Measurements from ENCODE around the gene RELB. TPM values are rescaled to one million over a fixed set of nuclear protein-coding genes. Genes with fewer than 3 reads are reported as not detected.

RELB gene
- total and polyA plus RNA-seq, 9 of the 15 experiments (the other 6 are each of a cell fraction or from before 2014, with no cell fraction given) = 0.15 to 1.1 (median 0.28) TPM; not detected in 2

GRCh38 chr19:45010306-45010705, 9.0 kb downstream of the RELB start:
- Histone ChIP-seq H3K27me3 (ENCODE audit: control insufficient read depth in 2 of 2, insufficient read depth in 2 of 2, low read length in 2 of 2) (no peaks in the 10 kb centered on the region), H3K79me2 (ENCODE audit: control insufficient read depth, insufficient read depth, low read length) (no peaks in the 10 kb centered on the region), H2AFZ (ENCODE audit: low read depth, low read length) (peak overlapping the region; percentile 88), H3K4me1 (replicated peaks in 1 of 2; ENCODE audit: control insufficient read depth in 2 of 2, insufficient read depth in 2 of 2, low read length in 2 of 2) (peaks cover 12 to 16% of the 10 kb centered on the region in 2 experiments), H4K20me1 (replicated peaks; ENCODE audit: control insufficient read depth, insufficient read depth, low read length) (no peaks in the 10 kb centered on the region), H3K9me3 (replicated peaks; ENCODE audit: control insufficient read depth, insufficient read depth, low read depth, low read length) (no peaks in the 10 kb centered on the region), H3K27ac (ENCODE audit: extremely low read depth, low read depth, low read length) (peak overlapping the region; percentile 70; the same call in 2 of the 3 replicates), H3K4me3 (no peak overlapping the region), H3K9ac (ENCODE audit: insufficient read depth in 1 of 2, low read depth in 2 of 2, low read length in 2 of 2) (0 out of 4 replicates have a peak overlapping the region, but pooled peaks of 1 of the 2 experiments have one; percentile 43), H3K4me2 (ENCODE audit: insufficient read depth, low read length) (peak overlapping the region; percentile 63), H3K9me1 (ENCODE audit: control insufficient read depth, insufficient read depth, low read length) (no peaks in the 10 kb centered on the region), H3K36me3 (ENCODE audit: control insufficient read depth, insufficient read depth, low read length) (no peaks in the 10 kb centered on the region)
- in situ Hi-C loops (cut with MboI) = no loop called here
- DNase-seq (ENCODE audit: extremely low read depth in 1 of 4, low spot score in 3 of 4) (peak in 2 of 4 experiments; percentile 72 to 74), ATAC-seq (peak; percentile 84), FAIRE-seq (peak; percentile 79)
- intact Hi-C loops (cut with micrococcal nuclease) = loop anchor here (10.0 kb wide), 2 partner anchors 234 to 324 kb away; partner anchors contain the start of gene EXOC3L2
- ChIA-PET POLR2A (interaction anchor here (0.6 to 1.4 kb wide), 6 partner anchors 8 to 394 kb away, joined by 3 read pairs; partner anchors contain the start of gene CLASRP), CTCF (ENCODE audit: low intra/inter-chr PET ratio) (no interaction called here)
- 2% methylated on average over 5 of the region's 6 CpGs for WGBS (ENCODE audit: insufficient coverage, low coverage, missing lambda C conversion rate)
- BruUV-seq (replicated peaks) = no TSS peak
- TF ChIP-seq GATA2 (CRISPR knock-in tag; IDR thresholded peaks at IDR 0.05) = peak; percentile 80
- TF ChIP-seq L3MBTL2 (IDR thresholded peaks at IDR 0.05) = peak; percentile 36; the same call in 1 of the 2 replicates
- TF ChIP-seq, protein P1, sequence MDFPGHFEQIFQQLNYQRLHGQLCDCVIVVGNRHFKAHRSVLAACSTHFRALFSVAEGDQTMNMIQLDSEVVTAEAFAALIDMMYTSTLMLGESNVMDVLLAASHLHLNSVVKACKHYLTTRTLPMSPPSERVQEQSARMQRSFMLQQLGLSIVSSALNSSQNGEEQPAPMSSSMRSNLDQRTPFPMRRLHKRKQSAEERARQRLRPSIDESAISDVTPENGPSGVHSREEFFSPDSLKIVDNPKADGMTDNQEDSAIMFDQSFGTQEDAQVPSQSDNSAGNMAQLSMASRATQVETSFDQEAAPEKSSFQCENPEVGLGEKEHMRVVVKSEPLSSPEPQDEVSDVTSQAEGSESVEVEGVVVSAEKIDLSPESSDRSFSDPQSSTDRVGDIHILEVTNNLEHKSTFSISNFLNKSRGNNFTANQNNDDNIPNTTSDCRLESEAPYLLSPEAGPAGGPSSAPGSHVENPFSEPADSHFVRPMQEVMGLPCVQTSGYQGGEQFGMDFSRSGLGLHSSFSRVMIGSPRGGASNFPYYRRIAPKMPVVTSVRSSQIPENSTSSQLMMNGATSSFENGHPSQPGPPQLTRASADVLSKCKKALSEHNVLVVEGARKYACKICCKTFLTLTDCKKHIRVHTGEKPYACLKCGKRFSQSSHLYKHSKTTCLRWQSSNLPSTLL (IDR thresholded peaks at IDR 0.05) = no peak
- peak; percentile 71 for TF ChIP-seq CBFA2T3 (IDR thresholded peaks at IDR 0.05)
- peak; percentile 48; the same call in 1 of the 2 replicates for TF ChIP-seq SMARCA4 (IDR thresholded peaks at IDR 0.05)
- TF ChIP-seq CSDE1 (IDR thresholded peaks at IDR 0.05) = no peak
- peak in 1 of 2 experiments; percentile 58; a peak in 2 of 4 replicates for TF ChIP-seq RCOR1 (IDR thresholded peaks at IDR 0.05; ENCODE audit: borderline replicate concordance in 1 of 2, low read depth in 2 of 2, low read length in 2 of 2)
- TF ChIP-seq RNF2 (IDR thresholded peaks at IDR 0.05) = no peak
- TF ChIP-seq RAD21 (CRISPR knock-in tag; conservative IDR thresholded peaks at IDR 0.05 in 1 of 2, IDR thresholded peaks at IDR 0.05 in 1 of 2) = 0 out of 4 replicates have a peak, but pooled peaks of 1 of the 2 experiments have one; percentile 5
- peak; percentile 79 for TF ChIP-seq MECOM (CRISPR knock-in tag; IDR thresholded peaks at IDR 0.05)
- peak; percentile 65 for TF ChIP-seq ARID1B (IDR thresholded peaks at IDR 0.05)
- TF ChIP-seq ZFX (CRISPR knock-in tag; IDR thresholded peaks at IDR 0.05) = no peak
- TF ChIP-seq DPF2 (IDR thresholded peaks at IDR 0.05) = peak; percentile 65; the same call in 1 of the 2 replicates
- peak; percentile 30; the same call in 1 of the 2 replicates for TF ChIP-seq TCF3 (CRISPR knock-in tag; IDR thresholded peaks at IDR 0.05)
- no peak for TF ChIP-seq NCOA2 (IDR thresholded peaks at IDR 0.05; ENCODE audit: partially characterized antibody in 2 of 2)
- TF ChIP-seq SREBF1 (IDR thresholded peaks at IDR 0.05; ENCODE audit: borderline replicate concordance, low read depth, low read length) = no peak
- TF ChIP-seq ZNF740 (CRISPR knock-in tag; IDR thresholded peaks at IDR 0.05) = no peak
- no peak for TF ChIP-seq ZNF740 (tag; IDR thresholded peaks at IDR 0.05)
- peak; percentile 32; the same call in 1 of the 2 replicates for TF ChIP-seq CBFA2T2 (conservative IDR thresholded peaks at IDR 0.05)
- TF ChIP-seq MYNN (IDR thresholded peaks at IDR 0.05) = no peak
- TF ChIP-seq MYNN (CRISPR knock-in tag; IDR thresholded peaks at IDR 0.05) = no peak
- no peak for TF ChIP-seq KAT2B (IDR thresholded peaks at IDR 0.05; ENCODE audit: low read depth, low read length)
- no peak for TF ChIP-seq ZNF3 (CRISPR knock-in tag; IDR thresholded peaks at IDR 0.05)
- TF ChIP-seq NEUROD1 (IDR thresholded peaks at IDR 0.05; ENCODE audit: borderline replicate concordance, low read depth, low read length, partially characterized antibody) = peak; percentile 38

All from K562 (cell line).